GM06990 (cell line): ENCODE data around the gene ERBB4.
"Not testable (repeated sequence)": the region's sequence is repeated elsewhere in the genome, so short reads cannot be mapped to it uniquely, and the experiment has no call there.

Experiments
- DNase-seq: peaks from one replicate; pipeline ENCODE4 v3.0.0-alpha.2; 2011; ENCODE audit not compliant: insufficient read length; ENCODE audit errors: extremely low read depth
- H3K27me3 ChIP-seq: replicated peaks from 2 replicates; pipeline ENCODE4 v1.6.0; 2011; ENCODE audit warnings: low read length; ENCODE audit not compliant: control insufficient read depth, insufficient read depth
- H3K36me3 ChIP-seq: 2 replicates; pipeline ENCODE4 v1.5.1; 2011; ENCODE audit warnings: low read length; ENCODE audit not compliant: control insufficient read depth, insufficient read depth
- H3K4me3 ChIP-seq: replicated peaks from 2 replicates; pipeline ENCODE4 v1.5.1; 2011; ENCODE audit warnings: low read depth, mild to moderate bottlenecking, control low read depth, low read length
- TF ChIP-seq, protein P1 (sequence below): IDR thresholded peaks from 2 replicates; pipeline ENCODE4 v1.5.1; 2011; ENCODE audit warnings: low read length, control low read depth, mild to moderate bottlenecking, inconsistent platforms; ENCODE audit not compliant: insufficient read depth, poor library complexity, severe bottlenecking

ERBB4 gene

GRCh38 chr2:212264187-212264586, 274.4 kb downstream of the ERBB4 start:
- no peak for DNase-seq
- H3K27me3 ChIP-seq = no peaks in the 10 kb centered on the region
- TF ChIP-seq, protein P1, sequence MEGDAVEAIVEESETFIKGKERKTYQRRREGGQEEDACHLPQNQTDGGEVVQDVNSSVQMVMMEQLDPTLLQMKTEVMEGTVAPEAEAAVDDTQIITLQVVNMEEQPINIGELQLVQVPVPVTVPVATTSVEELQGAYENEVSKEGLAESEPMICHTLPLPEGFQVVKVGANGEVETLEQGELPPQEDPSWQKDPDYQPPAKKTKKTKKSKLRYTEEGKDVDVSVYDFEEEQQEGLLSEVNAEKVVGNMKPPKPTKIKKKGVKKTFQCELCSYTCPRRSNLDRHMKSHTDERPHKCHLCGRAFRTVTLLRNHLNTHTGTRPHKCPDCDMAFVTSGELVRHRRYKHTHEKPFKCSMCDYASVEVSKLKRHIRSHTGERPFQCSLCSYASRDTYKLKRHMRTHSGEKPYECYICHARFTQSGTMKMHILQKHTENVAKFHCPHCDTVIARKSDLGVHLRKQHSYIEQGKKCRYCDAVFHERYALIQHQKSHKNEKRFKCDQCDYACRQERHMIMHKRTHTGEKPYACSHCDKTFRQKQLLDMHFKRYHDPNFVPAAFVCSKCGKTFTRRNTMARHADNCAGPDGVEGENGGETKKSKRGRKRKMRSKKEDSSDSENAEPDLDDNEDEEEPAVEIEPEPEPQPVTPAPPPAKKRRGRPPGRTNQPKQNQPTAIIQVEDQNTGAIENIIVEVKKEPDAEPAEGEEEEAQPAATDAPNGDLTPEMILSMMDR = no peak

GRCh38 chr2:212259226-212259625, 279.4 kb downstream of the ERBB4 start:
- no peaks in the 10 kb centered on the region for H3K36me3 ChIP-seq
- TF ChIP-seq, protein P1 = no peak
- H3K27me3 ChIP-seq = no peaks in the 10 kb centered on the region
- no peak for DNase-seq
- no peak overlapping the region for H3K4me3 ChIP-seq

More at GRCh38 chr2:212264187-212264586, 274.4 kb downstream of the ERBB4 start:
- Histone ChIP-seq H3K4me3 (no peak overlapping the region), H3K36me3 (no peaks in the 10 kb centered on the region)

DNA sequence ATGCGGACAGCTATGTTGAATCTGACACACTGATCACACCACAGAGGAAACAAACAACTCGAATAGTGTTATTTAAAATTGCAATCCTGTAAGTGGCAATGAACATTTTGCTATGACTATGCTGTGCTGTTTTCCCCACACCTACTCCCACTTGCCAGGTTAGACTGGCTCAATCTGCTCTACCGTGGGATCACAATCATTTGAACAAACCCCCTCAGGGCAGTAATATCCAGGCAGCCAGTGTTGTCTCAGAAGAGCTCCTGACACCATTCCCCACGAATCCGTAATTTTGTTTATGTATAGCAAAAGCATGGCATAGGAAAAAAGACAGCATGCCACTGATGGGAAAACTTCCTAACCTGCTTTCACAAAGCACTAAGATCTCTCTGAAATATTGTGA, 284.3 kb downstream of the ERBB4 start:
- TF ChIP-seq, protein P1 = no peak
- no peak for DNase-seq
- H3K36me3 ChIP-seq = no peaks in the 10 kb centered on the region
- H3K4me3 ChIP-seq = no peak overlapping the region
- no peaks in the 10 kb centered on the region for H3K27me3 ChIP-seq

GRCh38 chr2:212249451-212249850, 289.2 kb downstream of the ERBB4 start:
- H3K27me3 ChIP-seq = no peaks in the 10 kb centered on the region
- H3K4me3 ChIP-seq = no peak overlapping the region
- H3K36me3 ChIP-seq = no peaks in the 10 kb centered on the region
- no peak for DNase-seq
- TF ChIP-seq, protein P1 = peak; percentile 16

DNA sequence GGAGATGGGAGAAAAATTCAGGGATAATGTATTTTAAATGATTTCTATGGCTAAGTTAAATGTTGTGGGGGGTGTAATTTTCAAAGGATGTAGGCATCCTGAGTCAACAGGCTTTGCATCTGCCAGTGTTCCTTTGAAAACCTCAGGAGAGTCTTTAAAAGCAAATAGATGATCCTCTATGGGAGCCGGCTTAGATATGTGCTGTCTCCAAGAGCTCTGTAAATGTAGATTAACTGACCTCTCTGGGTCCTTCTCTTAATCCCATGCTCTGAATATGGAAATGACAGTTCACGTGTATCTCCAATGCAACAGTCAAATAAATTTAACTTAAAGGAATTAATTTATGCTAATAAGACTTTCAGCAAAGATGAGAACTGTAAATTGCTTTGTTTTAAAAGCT, 292.7 kb downstream of the ERBB4 start:
- no peak for DNase-seq
- TF ChIP-seq, protein P1 = no peak
- H3K4me3 ChIP-seq = no peak overlapping the region

DNA sequence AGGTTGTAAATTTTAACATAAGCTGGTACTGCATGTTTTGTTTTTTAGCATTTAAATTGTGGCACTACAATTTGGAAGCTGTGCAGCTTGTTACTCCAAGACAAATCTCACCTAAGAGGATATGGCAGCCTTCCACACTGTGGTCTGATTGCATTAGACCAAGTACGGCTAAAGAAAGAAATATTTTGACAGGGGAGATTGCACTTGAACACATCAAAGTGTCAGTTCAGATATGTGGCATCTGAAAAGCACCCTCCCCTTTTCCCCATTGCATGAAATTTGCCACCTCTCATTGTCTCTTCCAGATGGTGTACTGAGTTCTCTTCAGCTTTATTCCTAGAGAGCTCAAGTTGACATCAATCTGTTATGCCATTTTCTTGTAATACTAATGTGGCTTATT, 295.9 kb downstream of the ERBB4 start:
- TF ChIP-seq, protein P1 = no peak

More for the DNA sequence above, 292.7 kb downstream of the ERBB4 start:
- no peaks in the 10 kb centered on the region for H3K36me3 ChIP-seq
- no peaks in the 10 kb centered on the region for H3K27me3 ChIP-seq

GRCh38 chr2:212238152-212238551, 300.4 kb downstream of the ERBB4 start:
- not testable (repeated sequence) for H3K4me3 ChIP-seq, H3K36me3 ChIP-seq, H3K27me3 ChIP-seq, DNase-seq

More for the DNA sequence above, 295.9 kb downstream of the ERBB4 start:
- DNase-seq = no peak
- H3K27me3 ChIP-seq = no peaks in the 10 kb centered on the region
- H3K36me3 ChIP-seq = no peaks in the 10 kb centered on the region
- H3K4me3 ChIP-seq = no peak overlapping the region
